Stomach (tissue), 9 donors: Measurements from ENCODE around the gene TBC1D16. TPM values are rescaled to one million over a fixed set of nuclear protein-coding genes. Genes with fewer than 3 reads are reported as not detected.

ENCODE experiments used
- DNase-seq, 2 donors: peaks; one replicate each; pipeline versions ENCODE4 v3.0.0 to v3.0.0-alpha.2; 2013 to 2019
- H3K27ac ChIP-seq, 5 donors: fragments of 200-600 bp in 4 of 5; sonication (generic) in 4 of 5; one replicate each; pipeline ENCODE4 v1.5.1; 2013 to 2019; ENCODE audit warnings: mild to moderate bottlenecking in 1 of 5, moderate library complexity in 1 of 5
- H3K27me3 ChIP-seq, 3 donors: fragments of 200-600 bp; sonication (generic); one replicate each; pipeline ENCODE4 v1.5.1; 2017 to 2019; ENCODE audit warnings: mixed run types in 1 of 3
- H3K36me3 ChIP-seq, 4 donors: fragments of 200-600 bp; sonication (generic); 1 replicate in 3 of 4; 2 replicates in 1 of 4; pipeline ENCODE4 v1.5.1; 2016 to 2019
- H3K4me1 ChIP-seq, 4 donors: fragments of 200-600 bp; sonication (generic); one replicate each; pipeline ENCODE4 v1.5.1; 2016 to 2019
- H3K4me3 ChIP-seq, 4 donors: fragments of 200-600 bp; sonication (generic) in 3 of 4; one replicate each; pipeline ENCODE4 v1.5.1; 2016 to 2019; ENCODE audit warnings: mild to moderate bottlenecking in 1 of 4
- H3K9me3 ChIP-seq, 4 donors: fragments of 200-600 bp; sonication (generic); one replicate each; pipeline ENCODE4 v1.5.1; 2016 to 2019
- EP300 ChIP-seq: sonication (generic); formaldehyde crosslinking; IDR thresholded peaks from one replicate; pipeline ENCODE4 v1.6.1; 2017; ENCODE audit warnings: antibody characterized with exemption
- POLR2A ChIP-seq, 4 donors: fragments of 450-650 bp; IDR thresholded peaks; one replicate each; pipeline ENCODE4 v1.6.1; 2016; ENCODE audit warnings: antibody characterized with exemption in 4 of 4, control low read depth in 2 of 4, mild to moderate bottlenecking in 1 of 4, moderate library complexity in 1 of 4
- POLR2AphosphoS5 ChIP-seq, 3 donors: sonication (generic); formaldehyde crosslinking; IDR thresholded peaks; one replicate each; pipeline ENCODE4 v1.6.1; 2016; ENCODE audit warnings: antibody characterized with exemption in 3 of 3
- WGBS, 5 donors: extraction: QIAGEN DNeasy Blood & Tissue Kit in 3 of 5; methylation state at CpG; one replicate each; pipeline versions ENCODE4 v1.1.5 to v1.1.7; 2013 to 2018; 5-methylcytosine and 5-hydroxymethylcytosine counted together
- intact Hi-C: fragments of 100-400 bp; cut with DNase I; formaldehyde crosslinking; loops from one replicate; pipeline ENCODE4 v1.15.1; 2023; ENCODE audit warnings: low total_unique reads
- polyA plus RNA-seq, 3 donors: library from polyadenylated mRNA; stranded (reverse); fragments of 200-250 nt; gene quantifications; one replicate each; pipeline ENCODE4 v1.2.3, GENCODE V29; 2013
- total RNA-seq, 5 donors: library from RNA; depleted of rRNA; stranded (reverse); fragments of >200 nt; gene quantifications; one replicate each; pipeline versions ENCODE4 v1.1.0 to v1.2.3, GENCODE V29; 2014 to 2016
- TF ChIP-seq, protein P1 (sequence below), 7 experiments: fragments of 450-650 bp in 4 of 7; fragments of 200-600 bp in 3 of 7; sonication (generic) in 3 of 7; IDR thresholded peaks; one replicate each; pipeline ENCODE4 v1.5.1; 2016 to 2019; ENCODE audit warnings: antibody characterized with exemption in 7 of 7, control low read depth in 2 of 7, mild to moderate bottlenecking in 1 of 7
- donor health status: healthy with polysubstance abuse.
- donor health status: Bipolar disorder and iron deficiency.
- donor health status: healthy.

The TBC1D16 gene
- total and polyA plus RNA-seq, 8 donors = 3.0 to 22.2 (median 16.8) TPM

DNA sequence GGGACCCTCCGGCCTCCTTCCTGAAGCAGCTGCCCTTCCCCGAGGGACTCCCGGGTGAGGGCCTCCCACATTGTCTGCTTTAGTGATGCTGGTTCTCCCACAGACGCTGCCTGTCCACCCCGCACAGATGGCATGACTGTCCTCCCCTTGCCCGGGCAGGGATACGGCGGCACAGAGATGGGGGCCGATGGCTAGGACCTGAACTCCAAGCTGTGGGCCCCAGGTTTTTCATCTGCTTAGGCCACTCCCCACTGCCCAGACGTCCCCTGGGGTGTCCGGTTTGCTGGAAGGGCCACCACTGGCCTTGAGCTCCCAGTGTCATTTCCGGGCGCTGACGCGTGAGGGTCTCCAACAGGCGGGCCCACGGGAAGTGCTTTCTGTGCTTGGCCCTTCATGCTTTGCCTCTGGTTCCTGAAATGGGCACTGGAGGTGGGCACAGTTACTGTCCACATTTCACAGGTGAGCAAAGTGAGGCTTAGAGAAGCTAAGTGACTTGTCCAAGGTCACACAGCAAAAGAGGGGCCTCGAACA is 109.0 kb downstream of the TBC1D16 start:
- H3K4me1 ChIP-seq = peaks cover 39 to 72% (median 60%) of the 10 kb centered on the region in 4 donors
- H3K27ac ChIP-seq = peak overlapping the region in 3 of 5 donors; percentile 42 to 74 (median 63)

DNA sequence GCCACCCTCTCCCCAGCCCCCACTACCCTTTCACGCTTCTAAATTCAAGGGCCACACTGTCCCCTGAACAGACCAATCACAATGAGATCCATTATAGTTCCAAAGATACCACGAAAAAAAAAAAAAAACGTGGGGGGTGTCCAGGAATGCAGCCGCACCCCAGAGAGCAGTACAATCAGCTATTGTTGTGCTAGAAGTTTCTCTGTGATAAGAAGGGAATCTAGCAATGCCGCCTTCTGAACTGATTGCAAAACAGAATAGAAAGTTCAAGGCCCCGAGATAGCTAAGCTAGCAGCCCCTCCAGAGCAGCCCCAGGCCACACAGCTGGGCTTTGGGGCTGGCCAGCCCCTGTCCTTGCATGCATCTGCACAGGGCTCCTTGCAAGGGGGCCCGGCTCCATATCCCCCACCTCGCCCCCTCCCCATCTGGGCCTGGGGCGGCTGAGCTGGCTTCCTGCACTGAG is 109.5 kb downstream of the TBC1D16 start:
- Histone ChIP-seq H3K27me3 (peaks cover 0 to 92% (median 45%) of the 10 kb centered on the region in 3 donors), H3K4me1 (peaks cover 39 to 72% (median 61%) of the 10 kb centered on the region in 4 donors), H3K36me3 (no peaks in the 10 kb centered on the region), H3K27ac (peak overlapping the region; percentile 67 to 86 (median 74)), H3K4me3 (no peak overlapping the region), H3K9me3 (no peaks in the 10 kb centered on the region)
- TF ChIP-seq POLR2A (IDR thresholded peaks at IDR 0.05) (no peak), POLR2AphosphoS5 (IDR thresholded peaks at IDR 0.05) (peak in 1 of 3 donors; percentile 14)
- intact Hi-C loops = no loop called here
- peak in 1 of 2 donors; percentile 79 for DNase-seq
- 20 to 43% (median 40%) methylated on average over 6 to 9 of the region's 9 CpGs for WGBS, 5 donors

More for the DNA sequence above, 109.0 kb downstream of the TBC1D16 start:
- H3K9me3 ChIP-seq = no peaks in the 10 kb centered on the region
- no peak for DNase-seq
- intact Hi-C loops = no loop called here
- 59 to 75% (median 65%) methylated on average over 14 to 18 of the region's 18 CpGs for WGBS, 5 donors
- no peak overlapping the region for H3K4me3 ChIP-seq
- TF ChIP-seq EP300 (no peak), POLR2A (IDR thresholded peaks at IDR 0.05) (no peak), POLR2AphosphoS5 (IDR thresholded peaks at IDR 0.05) (no peak)
- TF ChIP-seq, protein P1, sequence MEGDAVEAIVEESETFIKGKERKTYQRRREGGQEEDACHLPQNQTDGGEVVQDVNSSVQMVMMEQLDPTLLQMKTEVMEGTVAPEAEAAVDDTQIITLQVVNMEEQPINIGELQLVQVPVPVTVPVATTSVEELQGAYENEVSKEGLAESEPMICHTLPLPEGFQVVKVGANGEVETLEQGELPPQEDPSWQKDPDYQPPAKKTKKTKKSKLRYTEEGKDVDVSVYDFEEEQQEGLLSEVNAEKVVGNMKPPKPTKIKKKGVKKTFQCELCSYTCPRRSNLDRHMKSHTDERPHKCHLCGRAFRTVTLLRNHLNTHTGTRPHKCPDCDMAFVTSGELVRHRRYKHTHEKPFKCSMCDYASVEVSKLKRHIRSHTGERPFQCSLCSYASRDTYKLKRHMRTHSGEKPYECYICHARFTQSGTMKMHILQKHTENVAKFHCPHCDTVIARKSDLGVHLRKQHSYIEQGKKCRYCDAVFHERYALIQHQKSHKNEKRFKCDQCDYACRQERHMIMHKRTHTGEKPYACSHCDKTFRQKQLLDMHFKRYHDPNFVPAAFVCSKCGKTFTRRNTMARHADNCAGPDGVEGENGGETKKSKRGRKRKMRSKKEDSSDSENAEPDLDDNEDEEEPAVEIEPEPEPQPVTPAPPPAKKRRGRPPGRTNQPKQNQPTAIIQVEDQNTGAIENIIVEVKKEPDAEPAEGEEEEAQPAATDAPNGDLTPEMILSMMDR (IDR thresholded peaks at IDR 0.05) = no peak
- peaks cover 0 to 92% (median 50%) of the 10 kb centered on the region in 3 donors for H3K27me3 ChIP-seq
- H3K36me3 ChIP-seq = no peaks in the 10 kb centered on the region

DNA sequence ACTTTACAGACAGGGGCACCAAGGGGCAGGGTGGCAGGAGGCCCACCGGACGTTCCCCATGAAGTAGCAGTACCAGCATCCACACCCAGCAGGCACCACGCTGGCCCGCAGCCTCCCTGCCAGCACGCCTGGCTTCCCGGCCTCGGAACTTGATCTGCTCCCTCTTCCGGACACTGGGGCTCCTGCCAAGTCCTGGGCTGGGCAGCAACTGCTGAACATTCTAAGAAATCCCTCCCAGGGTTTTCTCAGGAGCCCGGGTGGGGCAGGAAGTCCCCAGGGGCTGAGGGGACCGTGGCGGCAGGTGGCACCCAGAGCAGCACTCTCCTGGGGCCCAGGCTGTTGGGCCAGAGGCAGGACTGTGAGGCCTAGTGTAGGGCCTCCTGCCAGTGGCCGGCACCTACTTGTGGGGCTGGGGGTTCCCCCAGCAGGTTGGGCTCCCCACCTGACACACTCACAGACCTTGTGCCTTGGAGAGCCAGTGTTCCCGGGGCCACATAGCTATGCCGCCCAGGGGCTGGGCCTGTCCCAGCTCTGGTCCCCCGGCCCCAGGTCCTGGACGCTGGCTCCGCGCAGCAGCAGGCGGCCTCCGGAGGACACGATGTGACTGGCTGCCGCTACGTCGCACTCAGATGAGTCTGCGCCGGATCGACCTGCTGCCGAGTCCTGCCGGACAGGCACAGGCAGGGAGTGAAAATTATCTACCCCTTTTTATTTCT is 110.3 kb downstream of the TBC1D16 start:
- TF ChIP-seq, protein P1 (IDR thresholded peaks at IDR 0.05) = peak in 1 of 7 experiments; percentile 7
- TF ChIP-seq POLR2A (IDR thresholded peaks at IDR 0.05) = no peak
- TF ChIP-seq EP300 = no peak
- peak in 1 of 3 donors; percentile 75 for TF ChIP-seq POLR2AphosphoS5 (IDR thresholded peaks at IDR 0.05)
- Histone ChIP-seq H3K4me1 (peaks cover 31 to 70% (median 57%) of the 10 kb centered on the region in 4 donors), H3K27me3 (peaks cover 0 to 92% (median 38%) of the 10 kb centered on the region in 3 donors), H3K4me3 (peak overlapping the region in 1 of 4 donors; percentile 1), H3K27ac (peak overlapping the region; percentile 67 to 86 (median 74)), H3K36me3 (no peaks in the 10 kb centered on the region), H3K9me3 (no peaks in the 10 kb centered on the region)
- DNase-seq = peak; percentile 87 to 91
- 21 to 56% (median 41%) methylated on average over 17 to 29 of the region's 29 CpGs for WGBS, 5 donors
- intact Hi-C loops = no loop called here

DNA sequence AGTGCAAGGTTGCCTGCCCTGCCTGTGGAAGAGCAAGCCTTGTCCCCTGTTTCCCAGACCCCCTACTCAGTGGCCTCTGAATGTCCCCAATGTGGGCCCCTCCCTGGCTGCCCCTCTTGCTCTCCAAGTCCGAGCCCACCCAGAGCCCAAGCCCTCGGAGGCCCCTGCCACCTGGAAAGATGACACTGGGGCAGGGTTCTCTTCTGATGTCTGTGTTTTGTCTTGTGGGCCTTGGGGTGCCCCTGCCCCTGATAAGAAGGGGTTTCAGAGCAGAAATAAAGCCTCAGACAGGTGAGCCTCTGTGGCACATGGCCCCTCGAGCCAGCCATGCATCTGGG is 111.1 kb downstream of the TBC1D16 start:
- no peak for DNase-seq
- Histone ChIP-seq H3K4me3 (no peak overlapping the region), H3K27me3 (peaks cover 0 to 92% (median 32%) of the 10 kb centered on the region in 3 donors), H3K9me3 (no peaks in the 10 kb centered on the region), H3K4me1 (peaks cover 34 to 66% (median 58%) of the 10 kb centered on the region in 4 donors), H3K27ac (peak overlapping the region; percentile 67 to 86 (median 74)), H3K36me3 (no peaks in the 10 kb centered on the region)
- intact Hi-C loops = no loop called here
- TF ChIP-seq, protein P1 (IDR thresholded peaks at IDR 0.05) = no peak
- TF ChIP-seq POLR2A (IDR thresholded peaks at IDR 0.05) = no peak
- TF ChIP-seq POLR2AphosphoS5 (IDR thresholded peaks at IDR 0.05) = no peak
- TF ChIP-seq EP300 = no peak
- 58 to 78% (median 67%) methylated on average over 2 to 3 of the region's 3 CpGs for WGBS, 5 donors
